Measurements from ENCODE around the gene GAMT.

GAMT gene

DNA sequence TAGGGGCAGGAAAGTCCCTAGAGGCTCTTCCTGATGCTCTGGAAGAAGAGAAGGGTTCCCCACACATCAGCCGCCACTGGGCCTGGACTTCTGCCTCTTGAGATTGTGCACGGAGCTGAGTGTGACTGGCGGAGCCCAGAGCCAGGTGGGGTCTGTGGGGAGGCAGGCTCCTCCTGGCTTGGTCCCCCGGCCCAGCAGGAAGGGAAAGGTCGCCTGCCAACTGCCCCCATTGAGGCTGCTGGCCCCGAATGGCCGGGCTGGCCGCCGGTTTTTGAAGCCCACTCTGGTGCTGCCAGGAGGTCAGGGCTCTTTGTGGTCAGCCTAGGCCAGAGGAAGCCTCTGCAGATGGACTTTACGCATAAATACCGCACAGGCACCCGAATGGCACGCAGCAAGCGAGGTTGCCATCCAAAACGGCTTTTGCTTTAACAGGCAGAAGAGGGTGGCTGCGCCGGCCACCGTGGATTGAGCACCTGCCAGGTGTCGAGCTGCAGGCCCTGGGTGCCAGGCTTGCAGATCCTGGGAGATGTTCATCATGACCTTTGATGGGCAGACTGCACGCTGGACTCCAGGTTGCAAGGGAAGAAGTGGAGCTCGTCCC is 11.1 kb upstream of the GAMT start:
- Histone ChIP-seq H3K36me3 (ENCODE audit: control insufficient read depth in 4 of 4, insufficient read depth in 4 of 4, low read length in 3 of 4) (peaks cover 0 to 75% (median 23%) of the 10 kb centered on the region in 4 experiments), H3K27me3 (replicated peaks in 2 of 5; ENCODE audit: control insufficient read depth in 4 of 5, insufficient read depth in 5 of 5, low read length in 4 of 5) (no peaks in the 10 kb centered on the region), H3K4me1 (ENCODE audit: control extremely low read depth in 1 of 4, control insufficient read depth in 4 of 4, insufficient read depth in 4 of 4, low read length in 3 of 4) (peaks cover 0 to 54% (median 44%) of the 10 kb centered on the region in 4 experiments), H3K9me3 (ENCODE audit: control extremely low read depth in 1 of 5, control insufficient read depth in 4 of 5, insufficient read depth in 2 of 5, low read depth in 1 of 5, low read length in 4 of 5) (no peaks in the 10 kb centered on the region), H3K4me3 (ENCODE audit: control insufficient read depth in 1 of 7, extremely low read depth in 1 of 7, insufficient read depth in 4 of 7, low read depth in 2 of 7, low read length in 6 of 7) (no peak overlapping the region), H3K27ac (ENCODE audit: insufficient read depth in 1 of 2, low read depth in 1 of 2, low read length in 2 of 2, poor library complexity in 1 of 2, severe bottlenecking in 2 of 2) (peak overlapping the region in 1 of 2 experiments; percentile 34)
- DNase-seq: no peak
- WGBS (ENCODE audit: insufficient coverage): 86% methylated on average over 17 of the region's 21 CpGs
- CTCF ChIA-PET: interaction anchor here (1.1 to 1.7 kb wide), 3 partner anchors 30 to 53 kb away, joined by 4 to 6 read pairs (median 4); no protein-coding TSS in a partner anchor
- POLR2A ChIA-PET: no interaction called here

DNA sequence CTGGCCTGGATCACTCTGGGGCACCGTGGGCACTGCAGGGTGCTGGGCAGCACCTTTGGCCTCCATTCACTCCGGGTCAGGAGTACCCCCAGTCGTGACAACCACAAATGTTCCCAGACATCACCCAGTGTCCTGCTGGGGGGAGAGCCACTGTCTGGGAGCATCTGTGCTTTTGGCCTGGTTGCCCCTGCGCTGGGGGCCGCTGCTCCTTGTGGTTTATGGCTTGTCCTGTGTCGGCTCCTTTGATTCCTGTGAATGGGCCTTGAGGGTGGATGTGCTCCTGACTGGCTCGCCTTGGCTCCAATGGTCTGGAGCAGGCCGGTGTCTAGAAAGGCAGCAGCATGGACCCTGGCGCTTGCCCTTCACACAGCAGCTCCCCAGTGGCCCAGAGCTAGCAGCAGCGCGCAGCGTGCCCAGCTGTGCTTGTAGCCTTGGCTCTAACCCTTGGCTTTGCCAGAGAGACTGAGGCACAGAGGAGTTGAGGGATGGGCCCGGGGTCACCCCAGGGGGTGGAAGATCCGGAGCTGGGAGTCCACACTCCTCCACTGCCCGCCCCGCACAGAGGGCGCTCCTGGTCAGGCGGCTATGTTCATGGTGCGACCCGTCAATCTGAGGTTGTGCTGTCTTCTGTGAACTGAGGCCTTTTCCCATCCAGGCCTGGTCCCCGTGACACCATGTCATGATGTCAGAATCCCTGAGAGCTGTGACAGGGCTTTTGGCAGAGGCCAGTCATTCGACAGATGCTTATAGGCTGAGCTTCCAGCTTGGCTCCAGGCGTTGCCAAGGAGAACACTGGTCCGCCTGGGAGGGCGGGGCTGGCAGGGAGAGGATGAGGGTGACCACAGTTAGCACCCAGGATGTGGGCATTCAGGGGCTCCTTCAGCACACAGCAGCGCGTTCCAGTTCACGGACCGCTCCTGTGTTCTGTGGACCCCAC is 10.2 kb upstream of the GAMT start:
- WGBS (ENCODE audit: insufficient coverage): 91% methylated on average over 26 of the region's 29 CpGs
- H3K27me3 ChIP-seq (replicated peaks in 2 of 5; ENCODE audit: control insufficient read depth in 4 of 5, insufficient read depth in 5 of 5, low read length in 4 of 5): no peaks in the 10 kb centered on the region
- no peak overlapping the region for H3K4me3 ChIP-seq (ENCODE audit: control insufficient read depth in 1 of 7, extremely low read depth in 1 of 7, insufficient read depth in 4 of 7, low read depth in 2 of 7, low read length in 6 of 7)
- no peak for DNase-seq
- no peaks in the 10 kb centered on the region for H3K9me3 ChIP-seq (ENCODE audit: control extremely low read depth in 1 of 5, control insufficient read depth in 4 of 5, insufficient read depth in 2 of 5, low read depth in 1 of 5, low read length in 4 of 5)
- CTCF ChIA-PET: interaction anchor here (1.7 kb wide), 1 partner anchor 29 kb away, joined by 6 read pairs; no protein-coding TSS in a partner anchor
- H3K4me1 ChIP-seq (ENCODE audit: control extremely low read depth in 1 of 4, control insufficient read depth in 4 of 4, insufficient read depth in 4 of 4, low read length in 3 of 4): peaks cover 0 to 55% (median 46%) of the 10 kb centered on the region in 4 experiments
- H3K27ac ChIP-seq (ENCODE audit: insufficient read depth in 1 of 2, low read depth in 1 of 2, low read length in 2 of 2, poor library complexity in 1 of 2, severe bottlenecking in 2 of 2): peak overlapping the region; percentile 55 to 92
- POLR2A ChIA-PET: no interaction called here
- H3K36me3 ChIP-seq (ENCODE audit: control insufficient read depth in 4 of 4, insufficient read depth in 4 of 4, low read length in 3 of 4): peaks cover 0 to 66% (median 17%) of the 10 kb centered on the region in 4 experiments

DNA sequence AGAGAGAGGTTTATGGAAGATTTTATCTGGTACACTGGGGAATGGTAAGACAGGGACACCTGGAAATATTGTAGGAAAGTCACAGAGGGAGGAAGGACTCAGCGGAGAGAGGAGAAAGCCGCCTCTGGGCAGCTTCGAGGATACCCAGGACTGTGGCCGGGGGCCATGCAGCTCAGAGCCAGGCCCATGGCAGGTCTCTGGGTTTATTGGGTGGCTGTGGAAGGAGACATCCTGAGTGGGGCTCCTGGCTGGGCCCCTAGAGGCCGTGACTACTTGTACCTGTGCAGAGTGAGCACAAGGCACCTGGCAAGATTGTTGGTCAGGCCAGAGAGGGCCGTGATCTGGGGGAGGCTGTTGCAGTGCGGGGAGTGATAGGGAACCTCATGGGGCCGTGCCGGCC is 9.4 kb upstream of the GAMT start:
- H3K27ac ChIP-seq (ENCODE audit: insufficient read depth in 1 of 2, low read depth in 1 of 2, low read length in 2 of 2, poor library complexity in 1 of 2, severe bottlenecking in 2 of 2): peak overlapping the region; percentile 55 to 92
- ChIA-PET CTCF (no interaction called here), POLR2A (no interaction called here)
- H3K4me3 ChIP-seq (ENCODE audit: control insufficient read depth in 1 of 7, extremely low read depth in 1 of 7, insufficient read depth in 4 of 7, low read depth in 2 of 7, low read length in 6 of 7): no peak overlapping the region
- H3K27me3 ChIP-seq (replicated peaks in 2 of 5; ENCODE audit: control insufficient read depth in 4 of 5, insufficient read depth in 5 of 5, low read length in 4 of 5): no peaks in the 10 kb centered on the region
- peaks cover 0 to 59% (median 14%) of the 10 kb centered on the region in 4 experiments for H3K36me3 ChIP-seq (ENCODE audit: control insufficient read depth in 4 of 4, insufficient read depth in 4 of 4, low read length in 3 of 4)
- H3K4me1 ChIP-seq (ENCODE audit: control extremely low read depth in 1 of 4, control insufficient read depth in 4 of 4, insufficient read depth in 4 of 4, low read length in 3 of 4): peaks cover 0 to 50% (median 44%) of the 10 kb centered on the region in 4 experiments
- H3K9me3 ChIP-seq (ENCODE audit: control extremely low read depth in 1 of 5, control insufficient read depth in 4 of 5, insufficient read depth in 2 of 5, low read depth in 1 of 5, low read length in 4 of 5): no peaks in the 10 kb centered on the region
- no peak for DNase-seq
- WGBS (ENCODE audit: insufficient coverage): 94% methylated on average over 9 of the region's 9 CpGs

DNA sequence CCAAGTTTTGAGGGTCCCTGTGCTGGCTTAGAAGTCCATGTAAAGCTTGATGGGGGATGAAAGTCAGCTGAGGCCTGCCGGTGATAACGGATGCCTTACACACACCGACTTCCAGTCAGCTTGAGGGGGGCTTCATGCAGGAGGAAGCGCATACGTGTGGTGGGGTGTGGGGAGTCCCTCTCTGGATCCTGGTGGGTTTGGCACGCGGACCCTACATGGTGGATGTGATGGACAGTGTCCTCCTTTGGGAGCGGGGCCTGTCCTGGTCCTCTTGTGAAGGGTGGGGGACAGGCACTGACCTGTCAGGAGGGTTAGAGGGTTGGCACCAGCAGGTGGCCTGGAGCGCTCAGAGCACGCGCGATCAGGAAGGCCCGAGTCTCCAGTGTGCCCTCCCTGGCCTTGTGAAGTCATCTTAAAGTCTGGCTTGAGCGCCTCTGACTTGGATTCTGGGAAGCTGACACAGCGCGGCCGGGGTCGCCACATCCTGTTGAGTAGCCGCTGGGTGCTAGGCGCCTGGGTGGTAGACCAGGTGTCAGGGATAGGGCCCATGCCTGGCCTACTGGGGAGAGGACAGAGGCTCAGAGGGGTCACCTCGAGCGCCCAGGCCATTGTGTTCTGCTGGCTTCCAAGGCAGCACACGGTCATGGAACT is 8.9 kb upstream of the GAMT start:
- H3K4me1 ChIP-seq (ENCODE audit: control extremely low read depth in 1 of 4, control insufficient read depth in 4 of 4, insufficient read depth in 4 of 4, low read length in 3 of 4): peaks cover 0 to 45% (median 39%) of the 10 kb centered on the region in 4 experiments
- WGBS (ENCODE audit: insufficient coverage): 69% methylated on average over 20 of the region's 23 CpGs
- POLR2A ChIA-PET: interaction anchor here (0.6 kb wide), 1 partner anchor 863 kb away, joined by 3 read pairs; no protein-coding TSS in a partner anchor
- peak overlapping the region in 3 of 7 experiments; percentile 19 to 90 (median 87) for H3K4me3 ChIP-seq (ENCODE audit: control insufficient read depth in 1 of 7, extremely low read depth in 1 of 7, insufficient read depth in 4 of 7, low read depth in 2 of 7, low read length in 6 of 7)
- peaks cover 0 to 57% (median 14%) of the 10 kb centered on the region in 4 experiments for H3K36me3 ChIP-seq (ENCODE audit: control insufficient read depth in 4 of 4, insufficient read depth in 4 of 4, low read length in 3 of 4)
- no peaks in the 10 kb centered on the region for H3K27me3 ChIP-seq (replicated peaks in 2 of 5; ENCODE audit: control insufficient read depth in 4 of 5, insufficient read depth in 5 of 5, low read length in 4 of 5)
- no peaks in the 10 kb centered on the region for H3K9me3 ChIP-seq (ENCODE audit: control extremely low read depth in 1 of 5, control insufficient read depth in 4 of 5, insufficient read depth in 2 of 5, low read depth in 1 of 5, low read length in 4 of 5)
- peak in 2 of 3 donors; percentile 32 for DNase-seq
- CTCF ChIA-PET: interaction anchor here (1.2 kb wide), 1 partner anchor 8 kb away, joined by 3 read pairs; no protein-coding TSS in a partner anchor
- peak overlapping the region; percentile 50 to 92 for H3K27ac ChIP-seq (ENCODE audit: insufficient read depth in 1 of 2, low read depth in 1 of 2, low read length in 2 of 2, poor library complexity in 1 of 2, severe bottlenecking in 2 of 2)

DNA sequence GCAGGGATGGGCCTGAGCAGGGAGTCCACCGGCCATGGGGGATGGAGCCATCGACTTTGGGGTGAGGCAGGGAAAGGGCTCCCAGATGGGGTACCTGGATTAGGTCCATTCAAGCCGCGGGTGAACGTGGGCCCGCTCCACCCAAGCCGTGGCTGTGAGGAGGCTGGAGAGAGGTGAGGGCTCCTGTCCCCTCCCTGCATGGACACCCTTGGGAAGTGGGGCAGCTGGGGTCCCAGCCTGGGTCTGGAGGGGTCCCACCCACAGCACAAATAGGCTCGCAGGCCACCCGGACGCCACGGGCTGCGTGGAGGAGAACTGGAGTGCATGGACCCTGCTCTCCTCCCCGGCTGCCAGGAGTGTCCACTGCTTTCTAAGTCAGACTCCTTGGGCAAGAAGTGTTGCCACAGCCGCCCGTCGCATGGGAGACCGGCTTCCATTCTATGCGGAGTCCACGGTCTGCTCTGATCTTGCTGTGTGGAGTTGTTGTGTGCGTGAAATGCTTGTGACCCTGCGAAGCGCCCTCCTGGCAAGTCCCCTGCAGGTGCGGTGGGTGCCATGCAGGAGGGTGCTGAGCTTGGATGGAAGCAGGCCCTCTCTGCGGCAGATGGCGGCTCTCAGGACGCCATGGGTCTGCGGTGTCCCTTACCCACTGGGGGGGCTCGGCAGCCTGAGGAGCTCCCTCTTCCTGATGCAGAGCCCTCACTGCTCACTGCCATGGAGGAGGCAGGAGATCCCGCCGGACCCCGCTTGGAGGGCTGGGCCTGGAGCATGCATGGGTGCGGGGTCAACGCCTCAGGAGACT is 8.1 kb upstream of the GAMT start:
- 79% methylated on average over 33 of the region's 33 CpGs for WGBS (ENCODE audit: insufficient coverage)
- DNase-seq: no peak
- H3K27me3 ChIP-seq (replicated peaks in 2 of 5; ENCODE audit: control insufficient read depth in 4 of 5, insufficient read depth in 5 of 5, low read length in 4 of 5): no peaks in the 10 kb centered on the region
- H3K36me3 ChIP-seq (ENCODE audit: control insufficient read depth in 4 of 4, insufficient read depth in 4 of 4, low read length in 3 of 4): peaks cover 0 to 54% (median 14%) of the 10 kb centered on the region in 4 experiments
- H3K9me3 ChIP-seq (ENCODE audit: control extremely low read depth in 1 of 5, control insufficient read depth in 4 of 5, insufficient read depth in 2 of 5, low read depth in 1 of 5, low read length in 4 of 5): no peaks in the 10 kb centered on the region
- peak overlapping the region in 6 of 7 experiments; percentile 78 to 90 (median 84) for H3K4me3 ChIP-seq (ENCODE audit: control insufficient read depth in 1 of 7, extremely low read depth in 1 of 7, insufficient read depth in 4 of 7, low read depth in 2 of 7, low read length in 6 of 7)
- ChIA-PET POLR2A (interaction anchor here (0.7 kb wide), 1 partner anchor 30 kb away, joined by 3 read pairs; no protein-coding TSS in a partner anchor), CTCF (interaction anchor here (1.2 to 1.5 kb wide), 2 partner anchors 9 to 429 kb away, joined by 3 read pairs; no protein-coding TSS in a partner anchor)
- H3K4me1 ChIP-seq (ENCODE audit: control extremely low read depth in 1 of 4, control insufficient read depth in 4 of 4, insufficient read depth in 4 of 4, low read length in 3 of 4): peaks cover 0 to 40% (median 35%) of the 10 kb centered on the region in 4 experiments
- H3K27ac ChIP-seq (ENCODE audit: insufficient read depth in 1 of 2, low read depth in 1 of 2, low read length in 2 of 2, poor library complexity in 1 of 2, severe bottlenecking in 2 of 2): peak overlapping the region; percentile 80 to 92

Data from common myeloid progenitor, CD34-positive (primary cell).